ENCODE measurements around the gene DPP10. TPM values are rescaled to one million over a fixed set of nuclear protein-coding genes. Genes with fewer than 3 reads are reported as not detected.

The DPP10 gene
- total RNA-seq, 2 donors from 2014 or later = 3.1 to 11.2 TPM

DNA sequence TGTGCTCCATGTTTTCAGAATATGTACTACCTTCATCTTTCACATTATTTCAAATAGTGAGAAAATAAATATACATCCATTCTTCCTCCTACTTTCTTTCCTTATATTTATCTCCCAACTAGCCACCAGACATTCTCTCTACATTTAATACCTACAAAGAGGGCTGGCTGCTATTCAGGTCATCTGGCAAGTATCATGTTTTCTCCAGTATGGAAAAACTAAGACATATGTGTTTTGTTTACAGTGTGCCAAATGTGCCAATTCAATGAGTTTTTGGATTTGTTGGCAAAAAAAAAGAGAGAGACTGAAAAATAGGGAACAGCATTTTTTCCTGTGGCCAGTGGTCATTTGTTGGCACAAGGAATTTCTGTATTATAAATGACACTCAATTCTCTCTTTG, 1207.3 kb downstream of the DPP10 start:
- no peak overlapping the region for H3K27ac ChIP-seq
- ATAC-seq = no peak
- no peak for DNase-seq
- TF ChIP-seq, protein P1, sequence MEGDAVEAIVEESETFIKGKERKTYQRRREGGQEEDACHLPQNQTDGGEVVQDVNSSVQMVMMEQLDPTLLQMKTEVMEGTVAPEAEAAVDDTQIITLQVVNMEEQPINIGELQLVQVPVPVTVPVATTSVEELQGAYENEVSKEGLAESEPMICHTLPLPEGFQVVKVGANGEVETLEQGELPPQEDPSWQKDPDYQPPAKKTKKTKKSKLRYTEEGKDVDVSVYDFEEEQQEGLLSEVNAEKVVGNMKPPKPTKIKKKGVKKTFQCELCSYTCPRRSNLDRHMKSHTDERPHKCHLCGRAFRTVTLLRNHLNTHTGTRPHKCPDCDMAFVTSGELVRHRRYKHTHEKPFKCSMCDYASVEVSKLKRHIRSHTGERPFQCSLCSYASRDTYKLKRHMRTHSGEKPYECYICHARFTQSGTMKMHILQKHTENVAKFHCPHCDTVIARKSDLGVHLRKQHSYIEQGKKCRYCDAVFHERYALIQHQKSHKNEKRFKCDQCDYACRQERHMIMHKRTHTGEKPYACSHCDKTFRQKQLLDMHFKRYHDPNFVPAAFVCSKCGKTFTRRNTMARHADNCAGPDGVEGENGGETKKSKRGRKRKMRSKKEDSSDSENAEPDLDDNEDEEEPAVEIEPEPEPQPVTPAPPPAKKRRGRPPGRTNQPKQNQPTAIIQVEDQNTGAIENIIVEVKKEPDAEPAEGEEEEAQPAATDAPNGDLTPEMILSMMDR (IDR thresholded peaks at IDR 0.05) = no peak
- TF ChIP-seq POLR2A (IDR thresholded peaks at IDR 0.05) = no peak
- intact Hi-C loops (cut with DNase I) = no loop called here
- H3K27me3 ChIP-seq = no peaks in the 10 kb centered on the region
- no peaks in the 10 kb centered on the region for H3K36me3 ChIP-seq (replicated peaks in 1 of 2; ENCODE audit: insufficient read depth in 1 of 2, low read depth in 2 of 2)
- H3K9me3 ChIP-seq = peaks cover 0 to 6% (median 0%) of the 10 kb centered on the region in 3 donors
- H3K4me3 ChIP-seq = no peak overlapping the region
- peaks cover 6% of the 10 kb centered on the region for H3K4me1 ChIP-seq

GRCh38 chr2:115650827-115651226, 1208.4 kb downstream of the DPP10 start:
- no peaks in the 10 kb centered on the region for H3K27me3 ChIP-seq
- peaks cover 9% of the 10 kb centered on the region for H3K4me1 ChIP-seq
- H3K36me3 ChIP-seq (replicated peaks in 1 of 2; ENCODE audit: insufficient read depth in 1 of 2, low read depth in 2 of 2) = no peaks in the 10 kb centered on the region
- WGBS, 2 donors = 81 to 90% methylated on average over 2 of the region's 2 CpGs
- TF ChIP-seq, protein P1 (IDR thresholded peaks at IDR 0.05) = no peak
- no peak for TF ChIP-seq POLR2A (IDR thresholded peaks at IDR 0.05)
- no peak for ATAC-seq
- H3K9me3 ChIP-seq = peaks cover 0 to 6% (median 0%) of the 10 kb centered on the region in 3 donors
- H3K4me3 ChIP-seq = no peak overlapping the region
- no peak for DNase-seq
- intact Hi-C loops (cut with DNase I) = no loop called here
- no peak overlapping the region for H3K27ac ChIP-seq

DNA sequence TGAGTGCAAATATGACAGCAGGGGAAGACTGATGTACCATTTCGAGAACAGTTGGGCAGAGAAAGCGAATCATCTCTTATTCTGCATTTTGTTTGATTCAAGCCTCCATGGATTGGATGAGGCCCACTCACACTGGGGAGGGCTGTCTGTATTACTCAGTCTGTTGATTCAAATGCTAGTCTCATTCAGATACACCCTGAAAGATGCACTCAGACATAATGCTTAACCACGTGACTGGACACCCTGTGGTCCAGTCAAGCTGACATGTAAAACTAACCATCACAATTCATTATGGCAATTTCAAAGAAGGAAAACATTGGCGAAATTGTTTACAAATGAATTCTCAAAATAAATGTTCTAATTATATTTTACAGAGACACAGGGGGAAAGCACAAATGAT, 1210.2 kb downstream of the DPP10 start:
- Histone ChIP-seq H3K27ac (no peak overlapping the region), H3K36me3 (replicated peaks in 1 of 2; ENCODE audit: insufficient read depth in 1 of 2, low read depth in 2 of 2) (no peaks in the 10 kb centered on the region), H3K4me3 (no peak overlapping the region), H3K27me3 (no peaks in the 10 kb centered on the region), H3K9me3 (peaks cover 0 to 6% (median 0%) of the 10 kb centered on the region in 3 donors), H3K4me1 (peaks cover 9% of the 10 kb centered on the region)
- no peak for DNase-seq
- intact Hi-C loops (cut with DNase I) = no loop called here
- WGBS, 2 donors = 87 to 88% methylated on average over 4 of the region's 4 CpGs
- TF ChIP-seq, protein P1 (IDR thresholded peaks at IDR 0.05) = no peak
- TF ChIP-seq POLR2A (IDR thresholded peaks at IDR 0.05) = no peak
- no peak for ATAC-seq

DNA sequence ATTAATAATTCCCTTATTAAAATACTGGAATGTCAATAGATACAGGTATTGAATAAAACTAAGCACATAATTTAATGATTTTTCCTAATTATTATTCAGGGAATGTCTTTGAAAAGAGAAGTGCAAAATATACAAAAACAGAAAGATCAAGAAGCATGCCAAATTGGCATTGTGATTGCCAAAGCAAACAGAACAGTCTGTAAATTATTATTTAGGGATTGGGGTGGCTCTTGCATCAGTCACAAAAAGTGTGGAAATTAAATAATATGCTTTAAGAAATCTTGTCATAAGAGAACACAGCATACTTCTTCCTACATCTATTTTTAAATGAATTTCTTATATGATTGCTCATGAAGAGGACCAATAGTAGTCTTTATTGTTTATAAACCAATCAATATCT, 1211.9 kb downstream of the DPP10 start:
- TF ChIP-seq, protein P1 (IDR thresholded peaks at IDR 0.05) = no peak
- no peak for TF ChIP-seq POLR2A (IDR thresholded peaks at IDR 0.05)
- Histone ChIP-seq H3K36me3 (replicated peaks in 1 of 2; ENCODE audit: insufficient read depth in 1 of 2, low read depth in 2 of 2) (no peaks in the 10 kb centered on the region), H3K4me3 (no peak overlapping the region), H3K9me3 (peaks cover 0 to 6% (median 0%) of the 10 kb centered on the region in 3 donors), H3K4me1 (peaks cover 9% of the 10 kb centered on the region), H3K27me3 (no peaks in the 10 kb centered on the region), H3K27ac (no peak overlapping the region)
- intact Hi-C loops (cut with DNase I) = no loop called here
- ATAC-seq (peak; percentile 45), DNase-seq (no peak)

DNA sequence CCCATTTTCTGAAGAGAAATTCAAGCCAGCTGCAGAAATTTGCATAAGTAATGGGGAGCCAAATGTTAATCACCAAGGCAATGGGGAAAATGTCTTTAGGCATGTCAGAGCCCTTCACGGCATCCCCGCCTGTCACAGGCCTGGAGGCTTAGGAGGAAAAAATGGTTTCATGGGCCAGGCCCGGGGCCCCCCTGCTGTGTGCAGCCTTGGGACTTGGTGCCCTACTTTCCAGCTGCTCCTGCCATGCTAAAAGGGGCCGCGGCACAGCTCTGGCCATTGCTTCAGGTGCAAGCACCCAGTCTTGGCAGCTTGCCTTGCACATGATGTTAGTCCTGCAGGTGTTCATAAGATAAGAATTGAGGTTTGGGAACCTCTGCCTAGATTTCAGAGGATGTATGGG, 1235.7 kb downstream of the DPP10 start:
- ATAC-seq (no peak), DNase-seq (no peak)
- Histone ChIP-seq H3K4me3 (no peak overlapping the region), H3K36me3 (replicated peaks in 1 of 2; ENCODE audit: insufficient read depth in 1 of 2, low read depth in 2 of 2) (no peaks in the 10 kb centered on the region), H3K27ac (no peak overlapping the region), H3K4me1 (no peaks in the 10 kb centered on the region), H3K27me3 (no peaks in the 10 kb centered on the region), H3K9me3 (no peaks in the 10 kb centered on the region)
- 94 to 97% methylated on average over 5 of the region's 5 CpGs for WGBS, 2 donors
- intact Hi-C loops (cut with DNase I) = no loop called here
- TF ChIP-seq POLR2A (IDR thresholded peaks at IDR 0.05) = no peak
- TF ChIP-seq, protein P1 (IDR thresholded peaks at IDR 0.05) = no peak

Data from body of pancreas (tissue), 4 donors.